Gastrocnemius medialis (tissue), 4 donors: ENCODE data around the gene GLRA1.

ENCODE experiments used
- POLR2A ChIP-seq, 2 donors: fragments of 450-650 bp; IDR thresholded peaks; one replicate each; pipeline ENCODE4 v1.6.1; 2017; ENCODE audit warnings: antibody characterized with exemption in 2 of 2, mild to moderate bottlenecking in 2 of 2, moderate library complexity in 2 of 2
- TF ChIP-seq, protein P1 (sequence below), 5 experiments: fragments of 450-650 bp in 3 of 5; fragments of 200-600 bp in 2 of 5; sonication (generic) in 2 of 5; IDR thresholded peaks in 4 of 5; conservative IDR thresholded peaks in 1 of 5; 1 replicate in 4 of 5; 2 replicates in 1 of 5; pipeline ENCODE4 v1.5.1; 2016 to 2019; ENCODE audit warnings: antibody characterized with exemption in 5 of 5, mild to moderate bottlenecking in 3 of 5, moderate library complexity in 3 of 5

DNA sequence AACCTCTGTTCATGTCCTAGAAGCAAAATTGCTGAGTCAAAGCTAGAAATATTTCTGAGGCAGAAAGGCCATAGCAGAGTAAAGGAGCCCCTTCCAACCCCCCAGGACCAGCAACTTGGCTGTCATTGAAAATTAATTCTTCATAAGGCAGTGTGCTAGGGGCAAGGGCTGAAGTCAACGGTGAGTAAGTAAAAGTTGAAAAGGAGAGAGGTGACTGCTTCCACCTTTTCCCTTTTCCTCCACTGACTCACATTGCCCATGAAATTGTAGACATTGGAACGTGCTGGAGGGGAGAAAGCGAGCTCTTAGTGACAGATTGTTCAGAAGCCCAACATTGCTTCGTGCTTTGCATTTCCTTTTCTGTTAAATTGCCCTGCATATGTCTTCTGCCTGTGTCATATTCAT is 19.1 kb downstream of the GLRA1 start:
- TF ChIP-seq, protein P1, sequence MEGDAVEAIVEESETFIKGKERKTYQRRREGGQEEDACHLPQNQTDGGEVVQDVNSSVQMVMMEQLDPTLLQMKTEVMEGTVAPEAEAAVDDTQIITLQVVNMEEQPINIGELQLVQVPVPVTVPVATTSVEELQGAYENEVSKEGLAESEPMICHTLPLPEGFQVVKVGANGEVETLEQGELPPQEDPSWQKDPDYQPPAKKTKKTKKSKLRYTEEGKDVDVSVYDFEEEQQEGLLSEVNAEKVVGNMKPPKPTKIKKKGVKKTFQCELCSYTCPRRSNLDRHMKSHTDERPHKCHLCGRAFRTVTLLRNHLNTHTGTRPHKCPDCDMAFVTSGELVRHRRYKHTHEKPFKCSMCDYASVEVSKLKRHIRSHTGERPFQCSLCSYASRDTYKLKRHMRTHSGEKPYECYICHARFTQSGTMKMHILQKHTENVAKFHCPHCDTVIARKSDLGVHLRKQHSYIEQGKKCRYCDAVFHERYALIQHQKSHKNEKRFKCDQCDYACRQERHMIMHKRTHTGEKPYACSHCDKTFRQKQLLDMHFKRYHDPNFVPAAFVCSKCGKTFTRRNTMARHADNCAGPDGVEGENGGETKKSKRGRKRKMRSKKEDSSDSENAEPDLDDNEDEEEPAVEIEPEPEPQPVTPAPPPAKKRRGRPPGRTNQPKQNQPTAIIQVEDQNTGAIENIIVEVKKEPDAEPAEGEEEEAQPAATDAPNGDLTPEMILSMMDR (IDR thresholded peaks at IDR 0.05 in 4 of 5, conservative IDR thresholded peaks at IDR 0.05 in 1 of 5): no peak
- no peak for TF ChIP-seq POLR2A (IDR thresholded peaks at IDR 0.05)
